K562 (cell line): Measurements from ENCODE around the gene CTSD. TPM values are rescaled to one million over a fixed set of nuclear protein-coding genes. Genes with fewer than 3 reads are reported as not detected.

ENCODE experiments used
- ATAC-seq: fragments of 200-7000 bp; cut with Tn5 transposase; 3 replicates; pipeline ENCODE4 v1.9.1; 2020; ENCODE audit warnings: moderate library complexity
- BruUV-seq: library from RNA; stranded (reverse); fragments of 400-500 nt; replicated peaks from 2 replicates; lab custom pipeline; 2021; lab: Mats Ljungman, UMichigan
- CTCF ChIA-PET: fragments of 300-600 bp; formaldehyde crosslinking; extraction: SDS; loops from one replicate; lab custom pipeline; 2021; ENCODE audit warnings: low intra/inter-chr PET ratio; lab: Yijun Ruan, JAX
- POLR2A ChIA-PET: fragments of 300-600, 350-650 bp; sonication (Branson Sonifier 250); formaldehyde crosslinking; extraction: SDS; loops from one replicate; lab custom pipeline; 2021; ENCODE audit warnings: antibody characterized with exemption, inconsistent platforms; lab: Yijun Ruan, JAX
- DNase-seq, 4 experiments: peaks; one replicate each; pipeline versions ENCODE4 v3.0.0 to v3.0.0-alpha.2; 2011 to 2018; ENCODE audit warnings: low spot score in 3 of 4, mixed read lengths in 3 of 4; ENCODE audit errors: extremely low read depth in 1 of 4
- FAIRE-seq: peaks from 2 replicates; lab custom pipeline; 2011; peaks lifted over from hg19 to GRCh38; lab: Jason Lieb, UNC
- H2AFZ ChIP-seq: 2 replicates; pipeline ENCODE4 v1.6.0; 2011; ENCODE audit warnings: low read depth, low read length, control low read depth, inconsistent platforms
- H3K27ac ChIP-seq: fragments of 200-600 bp; 3 replicates; pipeline ENCODE4 v1.8.0; 2011; ENCODE audit warnings: low read depth, mild to moderate bottlenecking, control low read depth, inconsistent platforms, low read length, moderate library complexity, mixed read lengths; ENCODE audit errors: extremely low read depth
- H3K27me3 ChIP-seq, 2 experiments: fragments of 300-600 bp in 1 of 2; 2 replicates in 1 of 2; 3 replicates in 1 of 2; pipeline versions ENCODE4 v1.6.0 to v1.8.0; 2011; ENCODE audit warnings: inconsistent platforms in 2 of 2, low read length in 2 of 2, mild to moderate bottlenecking in 1 of 2, mixed read lengths in 1 of 2, moderate library complexity in 1 of 2; ENCODE audit not compliant: control insufficient read depth in 2 of 2, insufficient read depth in 2 of 2
- H3K36me3 ChIP-seq: fragments of 300-600 bp; 3 replicates; pipeline ENCODE4 v1.8.0; 2011; ENCODE audit warnings: mild to moderate bottlenecking, low read length, inconsistent platforms; ENCODE audit not compliant: control insufficient read depth, insufficient read depth
- H3K4me1 ChIP-seq, 2 experiments: fragments of 200-600 bp in 1 of 2; replicated peaks in 1 of 2; 2 replicates in 1 of 2; 3 replicates in 1 of 2; pipeline versions ENCODE4 v1.5.1 to v1.8.0; 2011; ENCODE audit warnings: inconsistent platforms in 2 of 2, low read length in 2 of 2, mild to moderate bottlenecking in 1 of 2, mixed read lengths in 1 of 2, moderate library complexity in 1 of 2; ENCODE audit not compliant: control insufficient read depth in 2 of 2, insufficient read depth in 2 of 2
- H3K4me2 ChIP-seq: 2 replicates; pipeline ENCODE4 v1.6.1; 2011; ENCODE audit warnings: low read length, control low read depth, inconsistent platforms, mixed read lengths; ENCODE audit not compliant: insufficient read depth
- H3K4me3 ChIP-seq: fragments of 200-600 bp; sonication (generic), shearing (Covaris generic); 2 replicates; pipeline ENCODE4 v1.5.1; 2016; ENCODE audit warnings: control low read depth, inconsistent platforms
- H3K79me2 ChIP-seq: fragments of 200-600 bp; 3 replicates; pipeline ENCODE4 v1.8.0; 2011; ENCODE audit warnings: low read length, inconsistent platforms; ENCODE audit not compliant: control insufficient read depth, insufficient read depth
- H3K9ac ChIP-seq, 2 experiments: 2 replicates each; pipeline versions ENCODE4 v1.6.0 to v1.6.1; 2011; ENCODE audit warnings: low read depth in 2 of 2, low read length in 2 of 2, control low read depth in 1 of 2, inconsistent platforms in 1 of 2, mild to moderate bottlenecking in 1 of 2, mixed read lengths in 1 of 2; ENCODE audit not compliant: insufficient read depth in 1 of 2
- H3K9me1 ChIP-seq: one replicate; pipeline ENCODE4 v1.6.0; 2011; ENCODE audit warnings: inconsistent platforms, mild to moderate bottlenecking, low read length, moderate library complexity; ENCODE audit not compliant: control insufficient read depth, insufficient read depth
- H3K9me3 ChIP-seq: replicated peaks from 2 replicates; pipeline ENCODE4 v1.5.1; 2011; ENCODE audit warnings: low read depth, low read length, inconsistent platforms; ENCODE audit not compliant: control insufficient read depth, insufficient read depth
- H4K20me1 ChIP-seq: replicated peaks from 2 replicates; pipeline ENCODE4 v1.6.1; 2011; ENCODE audit warnings: low read length, inconsistent platforms, mixed read lengths; ENCODE audit not compliant: control insufficient read depth, insufficient read depth
- BRD9 ChIP-seq: fragments of 450-650 bp; IDR thresholded peaks from 2 replicates; pipeline ENCODE4 v1.6.1; 2018; ENCODE audit warnings: low read depth; ENCODE audit not compliant: partially characterized antibody
- CAMTA2 ChIP-seq: fragments of 250-450 bp; sonication (Bioruptor Pico); conservative IDR thresholded peaks from 2 replicates; pipeline ENCODE4 v1.5.1; 2022
- FIP1L1 ChIP-seq: fragments of 200-400 bp; formaldehyde crosslinking; IDR thresholded peaks from 2 replicates; pipeline ENCODE4 v1.6.1; 2018; ENCODE audit warnings: mild to moderate bottlenecking, low read depth, low read length; ENCODE audit not compliant: poor library complexity, severe bottlenecking
- ILF3 ChIP-seq: fragments of 450-650 bp; IDR thresholded peaks from 2 replicates; pipeline ENCODE4 v1.6.1; 2018; ENCODE audit warnings: antibody characterized with exemption, mild to moderate bottlenecking, moderate library complexity, borderline replicate concordance
- MEF2D ChIP-seq: conservative IDR thresholded peaks from 2 replicates; pipeline ENCODE4 v1.6.1; 2016; ENCODE audit warnings: low read depth, missing genetic modification characterization, missing compliant biosample characterization
- MEIS2 ChIP-seq: fragments of 450-650 bp; IDR thresholded peaks from 2 replicates; pipeline ENCODE4 v1.6.1; 2014; ENCODE audit warnings: mild to moderate bottlenecking; ENCODE audit not compliant: partially characterized antibody
- NFRKB ChIP-seq: fragments of 450-650 bp; IDR thresholded peaks from 2 replicates; pipeline ENCODE4 v1.6.1; 2016; ENCODE audit warnings: low read depth
- POLR2B ChIP-seq: fragments of 450-650 bp; IDR thresholded peaks from 2 replicates; pipeline ENCODE4 v1.6.1; 2018; ENCODE audit warnings: low read depth; ENCODE audit not compliant: partially characterized antibody
- PRMT5 ChIP-seq: sonication (generic); formaldehyde crosslinking; IDR thresholded peaks from 2 replicates; pipeline ENCODE4 v1.5.0; 2020; ENCODE audit warnings: missing genetic modification reagents
- SUPT5H ChIP-seq: fragments of 450-650 bp; IDR thresholded peaks from 2 replicates; pipeline ENCODE4 v1.6.1; 2016
- TAF15 ChIP-seq: fragments of 200-400 bp; formaldehyde crosslinking; IDR thresholded peaks from 2 replicates; pipeline ENCODE4 v1.6.1; 2017; ENCODE audit warnings: mild to moderate bottlenecking, low read depth, low read length, moderate library complexity
- TAF7 ChIP-seq: fragments of 450-650 bp; IDR thresholded peaks from 2 replicates; pipeline ENCODE4 v1.6.1; 2016; ENCODE audit warnings: missing genetic modification characterization, missing compliant biosample characterization
- TRIM28 ChIP-seq: fragments of 450-650 bp; IDR thresholded peaks from 2 replicates; pipeline ENCODE4 v1.6.1; 2017
- ZNF347 ChIP-seq: fragments of 450-650 bp; formaldehyde crosslinking; IDR thresholded peaks from 2 replicates; pipeline ENCODE4 v1.4.0; 2020; ENCODE audit warnings: low read depth, mild to moderate bottlenecking, moderate library complexity
- ZNF561 ChIP-seq: fragments of 450-650 bp; formaldehyde crosslinking; conservative IDR thresholded peaks from 2 replicates; pipeline ENCODE4 v1.4.0; 2020; ENCODE audit warnings: mild to moderate bottlenecking, moderate library complexity
- WGBS: fragments of 100-300 bp; shearing (Covaris generic); methylation state at CpG from one replicate; pipeline ENCODE4 v1.1.6; 2016; ENCODE audit warnings: low coverage, mixed read lengths; ENCODE audit not compliant: insufficient coverage; ENCODE audit errors: missing lambda C conversion rate; 5-methylcytosine and 5-hydroxymethylcytosine counted together
- in situ Hi-C: fragments of 300-500 bp; cut with MboI; formaldehyde crosslinking; loops from 4 replicates; pipeline ENCODE4 v1.15.0; 2018; ENCODE audit warnings: inconsistent platforms, mixed read lengths
- intact Hi-C: fragments of 100-400 bp; cut with micrococcal nuclease; formaldehyde crosslinking; loops from 2 replicates; pipeline ENCODE4 v1.14.2; 2022
- polyA plus RNA-seq, 8 experiments: library from polyadenylated mRNA; depleted of rRNA in 4 of 8; stranded (reverse) in 5 of 8; unstranded in 3 of 8; fragments of >200 nt; fragmentation: Nextera tagmentation in 2 of 8; fragmentation: Illumina TruSeq in 1 of 8; extraction: Ambion mirVana in 2 of 8; extraction: Trizol in 1 of 8; gene quantifications; 2 replicates each; pipeline versions ENCODE4 v1.2.1 to v1.2.3, GENCODE V29; 2011 to 2014; ENCODE audit warnings: inconsistent platforms in 1 of 8, missing spikeins in 1 of 8
- total RNA-seq, 7 experiments: library from RNA; depleted of rRNA in 6 of 7; stranded (reverse); fragments of >200 nt in 6 of 7; fragmentation: Illumina TruSeq in 2 of 7; extraction: Trizol in 2 of 7; gene quantifications; 2 replicates each; pipeline versions ENCODE4 v1.2.1 to v1.2.3, GENCODE V29; 2011 to 2021; ENCODE audit warnings: low replicate concordance in 1 of 7
- TF ChIP-seq, protein P1 (sequence below): fragments of 450-650 bp; conservative IDR thresholded peaks from 2 replicates; pipeline ENCODE4 v1.6.1; 2016; ENCODE audit warnings: missing genetic modification characterization, low read depth, mild to moderate bottlenecking, missing compliant biosample characterization, moderate library complexity
- TF ChIP-seq, protein P2 (sequence below): fragments of 250-450 bp; sonication (Bioruptor Pico); IDR thresholded peaks from 2 replicates; pipeline ENCODE4 v1.5.1; 2021; ENCODE audit warnings: mild to moderate bottlenecking

The CTSD gene
- total and polyA plus RNA-seq, 9 of the 15 experiments (the other 6 are each of a cell fraction or from before 2014, with no cell fraction given): 1.0 to 112 (median 40.9) TPM

DNA sequence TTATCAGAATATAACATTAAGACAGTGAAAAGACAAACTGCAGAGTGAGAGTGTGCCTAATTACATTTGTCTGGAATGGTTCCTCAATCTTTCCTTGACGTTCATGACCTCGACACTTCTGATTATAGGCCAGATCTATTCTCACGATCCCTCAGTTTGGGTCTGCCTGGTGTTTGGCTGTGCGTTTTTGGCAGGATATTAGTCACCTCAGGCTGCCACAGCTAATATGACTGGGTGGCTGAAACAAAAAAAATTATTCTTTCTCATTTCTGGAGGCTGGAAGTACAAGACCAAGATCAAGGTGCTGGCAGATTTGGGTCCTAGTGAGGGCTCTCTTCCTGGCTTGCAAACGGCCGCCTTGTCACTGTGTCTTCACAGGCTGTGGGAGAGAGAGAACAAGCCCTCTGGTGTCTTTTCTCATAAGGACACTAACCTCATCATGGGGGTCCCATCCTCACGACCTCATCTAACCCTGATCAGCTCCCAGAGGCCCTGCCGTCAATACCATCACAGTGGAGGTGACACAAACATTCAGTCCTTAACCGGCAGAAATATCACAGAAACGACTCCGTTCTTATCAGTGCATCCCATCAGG, 36.5 kb downstream of the CTSD start:
- no peak for DNase-seq
- peaks cover 7% of the 10 kb centered on the region; the same call in 1 of the 2 replicates for H3K9me3 ChIP-seq
- ATAC-seq: no peak
- H3K9me1 ChIP-seq: no peaks in the 10 kb centered on the region
- no peak overlapping the region for H3K9ac ChIP-seq
- no TSS peak for BruUV-seq
- POLR2A ChIA-PET: interaction anchor here (0.6 kb wide), 1 partner anchor 261 kb away, joined by 3 read pairs; no protein-coding TSS in a partner anchor
- H3K36me3 ChIP-seq: no peaks in the 10 kb centered on the region
- in situ Hi-C loops (loop anchor here (5.0 kb wide), 1 partner anchor 35 kb away; the partner anchor contains the start of gene CTSD), intact Hi-C loops (no loop called here)
- no peak overlapping the region for H3K4me3 ChIP-seq
- H3K4me1 ChIP-seq: no peaks in the 10 kb centered on the region; a peak in 2 of 5 replicates
- peaks cover 33 to 64% of the 10 kb centered on the region in 2 experiments for H3K27me3 ChIP-seq
- FAIRE-seq: no peak
- H4K20me1 ChIP-seq: no peaks in the 10 kb centered on the region
- H2AFZ ChIP-seq: no peak overlapping the region
- H3K79me2 ChIP-seq: no peaks in the 10 kb centered on the region
- TF ChIP-seq NFRKB (no peak), ILF3 (no peak), MEF2D (no peak), SUPT5H (no peak), POLR2B (no peak), FIP1L1 (no peak), ZNF347 (CRISPR knock-in tag) (no peak), TAF15 (no peak), BRD9 (no peak), MEIS2 (no peak), TAF7 (no peak), PRMT5 (CRISPR knock-in tag) (no peak), TRIM28 (no peak), ZNF561 (CRISPR knock-in tag) (no peak), CAMTA2 (no peak)
- TF ChIP-seq, protein P1, sequence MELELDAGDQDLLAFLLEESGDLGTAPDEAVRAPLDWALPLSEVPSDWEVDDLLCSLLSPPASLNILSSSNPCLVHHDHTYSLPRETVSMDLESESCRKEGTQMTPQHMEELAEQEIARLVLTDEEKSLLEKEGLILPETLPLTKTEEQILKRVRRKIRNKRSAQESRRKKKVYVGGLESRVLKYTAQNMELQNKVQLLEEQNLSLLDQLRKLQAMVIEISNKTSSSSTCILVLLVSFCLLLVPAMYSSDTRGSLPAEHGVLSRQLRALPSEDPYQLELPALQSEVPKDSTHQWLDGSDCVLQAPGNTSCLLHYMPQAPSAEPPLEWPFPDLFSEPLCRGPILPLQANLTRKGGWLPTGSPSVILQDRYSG: no peak
- TF ChIP-seq, protein P2, sequence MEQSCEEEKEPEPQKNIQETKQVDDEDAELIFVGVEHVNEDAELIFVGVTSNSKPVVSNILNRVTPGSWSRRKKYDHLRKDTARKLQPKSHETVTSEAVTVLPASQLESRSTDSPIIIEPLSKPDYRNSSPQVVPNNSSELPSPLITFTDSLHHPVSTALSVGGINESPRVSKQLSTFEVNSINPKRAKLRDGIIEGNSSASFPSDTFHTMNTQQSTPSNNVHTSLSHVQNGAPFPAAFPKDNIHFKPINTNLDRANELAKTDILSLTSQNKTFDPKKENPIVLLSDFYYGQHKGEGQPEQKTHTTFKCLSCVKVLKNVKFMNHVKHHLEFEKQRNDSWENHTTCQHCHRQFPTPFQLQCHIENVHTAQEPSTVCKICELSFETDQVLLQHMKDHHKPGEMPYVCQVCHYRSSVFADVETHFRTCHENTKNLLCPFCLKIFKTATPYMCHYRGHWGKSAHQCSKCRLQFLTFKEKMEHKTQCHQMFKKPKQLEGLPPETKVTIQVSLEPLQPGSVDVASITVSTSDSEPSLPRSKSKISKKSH (CRISPR knock-in tag): no peak
- CTCF ChIA-PET: no interaction called here
- H3K4me2 ChIP-seq: no peak overlapping the region
- WGBS: 4% methylated on average over 11 of the region's 11 CpGs
- no peak overlapping the region for H3K27ac ChIP-seq
